Measurements from ENCODE around the gene ROMO1.
"Not testable (repeated sequence)": the region's sequence is repeated elsewhere in the genome, so short reads cannot be mapped to it uniquely, and the experiment has no call there.

The ROMO1 gene

GRCh38 chr20:35713120-35713519, 13.9 kb downstream of the ROMO1 start:
- DNase-seq, result not testable (repeated sequence)

DNA sequence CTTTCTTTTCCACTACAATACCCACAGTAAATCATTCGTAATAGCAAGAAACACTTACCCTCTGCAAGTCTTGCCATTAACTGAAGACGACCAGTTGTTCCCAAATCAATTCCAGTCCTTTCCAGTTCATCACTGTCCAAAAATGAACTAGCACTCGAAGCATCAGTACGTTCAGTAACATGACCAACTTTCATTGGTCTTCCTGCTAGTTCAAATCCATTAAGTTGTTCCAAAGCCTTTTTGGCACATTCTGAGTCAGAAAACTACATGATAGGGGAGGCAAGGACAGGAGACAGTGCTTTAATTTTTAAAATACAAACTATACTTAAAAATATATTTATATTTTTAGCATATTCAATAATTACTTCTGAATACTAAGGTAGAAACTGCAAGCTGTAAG, 14.9 kb downstream of the ROMO1 start:
- no peak for DNase-seq

DNA sequence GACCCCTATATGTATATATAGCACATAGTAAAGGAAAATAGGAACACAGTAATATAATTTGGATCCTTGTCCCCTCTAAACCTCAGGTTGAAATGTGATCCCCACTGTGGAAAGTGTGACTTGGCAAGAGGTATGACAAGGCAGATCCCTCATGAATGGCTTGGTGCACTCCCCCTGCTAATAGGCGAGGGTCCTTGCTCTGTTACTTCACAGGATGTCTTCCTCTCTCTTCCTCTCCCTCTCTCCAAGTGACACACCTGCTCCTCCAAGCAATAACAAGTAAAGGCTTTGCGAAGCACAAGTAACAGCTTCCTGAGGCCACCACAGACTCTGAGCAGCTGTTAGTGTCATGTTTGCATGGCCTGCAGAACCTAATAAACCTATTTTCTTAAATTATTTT, 16.4 kb downstream of the ROMO1 start:
- DNase-seq, result no peak

DNA sequence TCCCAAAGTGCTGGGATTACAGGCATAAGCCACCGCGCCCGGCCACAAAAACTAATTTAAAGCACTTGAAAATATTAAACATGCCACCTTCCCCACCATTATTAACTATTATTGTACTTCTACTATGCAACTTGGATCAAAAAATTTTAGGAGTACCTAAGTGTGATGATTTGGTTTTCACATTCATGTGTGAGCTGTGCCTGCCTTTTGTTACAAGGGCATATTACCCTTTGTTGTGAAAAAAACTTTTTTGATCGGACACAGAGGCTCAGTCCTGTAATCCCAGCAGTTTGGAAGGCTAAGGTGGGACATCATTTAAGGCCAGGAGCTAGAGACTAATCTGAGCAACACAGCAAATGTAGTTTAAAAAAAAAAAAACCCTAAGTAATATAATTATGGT, 17.1 kb downstream of the ROMO1 start:
- no peak for DNase-seq

DNA sequence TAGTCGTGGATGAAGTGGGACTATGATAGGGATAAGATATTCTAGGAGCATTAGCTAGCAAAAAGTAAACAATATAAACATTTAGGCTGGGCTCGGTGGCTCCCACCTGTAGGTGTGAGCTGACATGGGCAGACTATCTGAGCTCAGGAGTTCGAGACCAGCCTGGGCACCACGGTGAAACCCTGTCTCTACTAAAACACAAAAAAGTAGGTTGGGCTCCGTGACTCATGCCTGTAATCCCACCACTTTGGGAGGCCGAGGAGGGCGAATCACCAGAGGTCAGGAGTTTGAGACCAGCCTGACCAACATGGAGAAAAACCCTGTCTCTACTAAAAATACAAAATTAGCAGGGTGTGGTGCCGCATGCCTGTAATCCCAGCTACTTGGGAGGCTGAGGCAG, 19.1 kb downstream of the ROMO1 start:
- DNase-seq, result not testable (repeated sequence)

- no peak for DNase-seq
These were observed 19.9 kb downstream of the ROMO1 start for GRCh38 chr20:35718972-35719635.

- DNase-seq, result no peak
These were observed 20.5 kb downstream of the ROMO1 start for GRCh38 chr20:35719717-35720116.

- DNase-seq, result no peak
These were observed 21.2 kb downstream of the ROMO1 start for GRCh38 chr20:35720165-35721123.

- no peak for DNase-seq
These were observed 22.0 kb downstream of the ROMO1 start for GRCh38 chr20:35721219-35721618.

- DNase-seq, result no peak
These were observed 22.4 kb downstream of the ROMO1 start for GRCh38 chr20:35721621-35722020.

GRCh38 chr20:35723275-35723639, 24.1 kb downstream of the ROMO1 start:
- not testable (repeated sequence) for DNase-seq

DNA sequence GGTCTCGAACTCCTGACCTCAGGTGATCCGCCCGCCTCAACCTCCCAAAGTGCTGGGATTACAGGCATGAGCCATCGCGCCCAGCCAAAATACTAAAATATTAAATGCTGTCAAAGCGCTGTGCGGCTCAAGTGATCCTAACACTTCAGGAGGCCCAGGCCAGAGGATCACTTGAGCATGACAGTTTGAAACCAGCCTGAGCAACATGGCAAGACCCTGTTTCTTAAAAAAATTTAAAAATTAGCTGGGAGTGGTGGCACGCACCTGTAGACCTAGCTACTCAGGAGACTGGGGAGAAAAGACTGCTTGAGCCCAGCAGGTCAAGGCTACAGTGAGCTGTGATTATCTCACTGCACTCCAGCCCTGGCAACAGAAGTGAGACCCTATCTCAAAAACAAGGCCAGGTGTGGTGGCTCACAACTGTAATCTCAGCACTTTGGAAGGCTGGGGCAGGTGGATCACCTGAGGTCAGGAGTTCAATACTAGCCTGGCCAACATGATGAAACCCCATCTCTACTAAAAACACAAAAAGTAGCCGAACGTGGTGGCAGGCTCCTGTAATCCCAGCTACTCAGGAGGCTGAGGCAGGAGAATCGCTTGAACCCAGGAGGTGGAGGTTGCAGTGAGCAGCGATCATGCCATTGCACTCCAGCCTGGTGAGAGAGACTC, 24.6 kb downstream of the ROMO1 start:
- DNase-seq, result not testable (repeated sequence)

DNA sequence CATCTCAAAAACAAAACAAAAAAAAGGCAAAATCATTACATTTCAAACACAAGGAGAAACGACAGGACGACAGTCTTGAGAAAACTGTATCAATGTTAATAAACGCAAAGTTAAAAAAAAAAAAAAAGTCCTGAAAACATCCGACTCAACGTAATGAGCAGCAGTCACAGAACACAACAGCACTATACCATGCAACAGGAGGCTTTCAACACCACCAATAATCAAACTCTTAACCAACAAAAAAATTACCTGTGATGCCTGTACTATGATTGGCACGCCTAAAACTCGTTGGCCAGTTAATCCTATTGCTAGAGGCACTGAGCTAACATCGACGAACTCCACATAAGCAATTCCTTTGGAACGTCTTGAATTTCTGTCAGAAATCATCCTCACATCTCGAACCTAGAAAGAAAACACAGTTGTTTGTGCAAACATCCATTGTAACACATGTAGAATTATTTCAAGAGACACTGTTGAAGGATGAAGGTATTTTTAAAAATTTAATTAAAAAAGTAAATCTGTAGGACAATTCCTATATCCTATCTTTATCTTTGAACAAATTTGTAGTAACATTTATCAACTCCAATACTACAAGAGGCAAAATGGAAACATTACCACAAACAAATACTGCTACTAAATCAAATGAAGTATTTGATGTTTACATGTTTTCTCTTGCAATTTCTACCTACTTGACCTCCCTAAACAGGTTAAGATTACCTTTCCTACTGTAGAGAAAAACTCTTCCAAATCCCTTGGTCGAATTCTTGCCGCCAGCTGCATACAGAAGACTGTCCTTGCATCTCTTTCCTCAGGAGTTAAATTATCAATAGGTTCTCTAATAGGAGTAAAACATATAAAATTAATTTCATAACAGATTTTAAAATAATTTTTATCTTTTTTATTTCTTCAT, 25.4 kb downstream of the ROMO1 start:
- DNase-seq, result no peak

- DNase-seq, result no peak
These were observed 27.9 kb downstream of the ROMO1 start for GRCh38 chr20:35726842-35727711.

DNA sequence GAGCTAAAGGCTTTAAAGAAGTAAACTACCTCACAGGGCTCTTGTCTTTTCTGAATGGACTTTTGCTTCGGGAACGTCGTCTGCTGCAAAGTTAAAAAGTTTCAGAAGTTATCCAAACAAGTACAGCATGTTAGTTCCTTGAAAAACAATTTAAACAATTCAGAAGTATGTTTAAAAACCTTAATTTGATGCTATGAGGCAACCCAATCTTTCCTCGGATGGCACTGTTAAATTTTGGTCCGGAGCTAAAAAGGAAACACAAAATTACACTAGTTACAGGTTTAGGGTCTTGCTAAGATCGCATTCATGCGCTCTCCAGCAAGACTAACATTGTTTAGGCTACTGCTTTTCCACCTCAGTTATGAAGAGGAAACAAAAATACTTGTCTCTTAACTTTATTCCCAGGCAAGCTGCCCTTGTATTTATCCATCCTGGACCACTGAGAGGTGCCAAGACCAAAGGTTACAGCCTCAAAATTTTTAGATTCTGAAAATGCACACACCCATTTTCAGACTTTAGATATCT, 30.1 kb downstream of the ROMO1 start:
- no peak for DNase-seq

DNA sequence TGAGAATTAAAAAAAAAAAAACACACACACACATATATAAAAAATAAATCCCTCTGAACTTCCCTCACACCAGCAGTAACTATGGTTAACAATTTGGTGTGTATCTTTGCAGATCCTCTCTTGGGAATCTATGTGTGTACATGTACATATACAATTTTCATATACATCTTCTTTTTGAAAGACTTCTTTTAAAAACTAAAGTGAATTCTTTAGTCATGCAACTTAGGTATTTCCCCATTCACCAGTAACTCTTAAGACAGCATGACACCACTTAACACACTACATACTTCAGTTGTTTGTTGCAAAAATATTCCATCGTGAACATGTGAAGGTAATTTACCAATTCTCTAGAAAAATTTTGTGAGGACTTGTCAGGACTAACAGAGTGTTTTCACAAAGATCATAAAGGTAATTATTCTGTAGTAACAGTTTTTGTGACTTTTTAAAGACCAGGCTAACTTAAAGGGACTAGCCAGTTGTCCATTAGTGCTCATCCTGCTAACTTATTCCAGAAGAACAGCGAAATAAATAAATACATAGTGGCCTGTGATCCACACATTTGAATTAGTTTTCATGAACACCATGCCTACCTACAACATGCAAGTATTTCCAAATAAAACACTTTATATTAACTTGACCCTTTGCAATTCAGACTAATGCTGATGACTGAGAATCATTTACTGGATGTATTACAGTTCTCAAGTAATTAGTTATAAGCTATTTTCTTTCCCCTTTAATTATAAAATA, 30.8 kb downstream of the ROMO1 start:
- no peak for DNase-seq

GRCh38 chr20:35730583-35731468, 31.6 kb downstream of the ROMO1 start:
- no peak for DNase-seq

DNA sequence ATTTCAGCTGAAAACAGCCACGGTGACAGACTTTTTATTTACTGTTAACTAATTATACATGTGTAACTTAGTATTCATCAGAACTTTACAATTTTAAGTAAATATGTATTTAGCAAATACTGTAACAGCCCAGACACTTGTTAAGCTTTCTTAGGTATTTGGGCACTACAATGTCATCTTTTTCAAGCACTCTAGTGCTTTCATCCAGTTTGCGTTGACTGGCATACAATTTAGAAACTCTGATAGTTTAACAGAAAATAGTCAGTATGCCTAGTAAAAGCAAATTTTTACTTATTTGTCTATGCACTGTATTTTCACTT, 32.2 kb downstream of the ROMO1 start:
- DNase-seq, result no peak

DNA sequence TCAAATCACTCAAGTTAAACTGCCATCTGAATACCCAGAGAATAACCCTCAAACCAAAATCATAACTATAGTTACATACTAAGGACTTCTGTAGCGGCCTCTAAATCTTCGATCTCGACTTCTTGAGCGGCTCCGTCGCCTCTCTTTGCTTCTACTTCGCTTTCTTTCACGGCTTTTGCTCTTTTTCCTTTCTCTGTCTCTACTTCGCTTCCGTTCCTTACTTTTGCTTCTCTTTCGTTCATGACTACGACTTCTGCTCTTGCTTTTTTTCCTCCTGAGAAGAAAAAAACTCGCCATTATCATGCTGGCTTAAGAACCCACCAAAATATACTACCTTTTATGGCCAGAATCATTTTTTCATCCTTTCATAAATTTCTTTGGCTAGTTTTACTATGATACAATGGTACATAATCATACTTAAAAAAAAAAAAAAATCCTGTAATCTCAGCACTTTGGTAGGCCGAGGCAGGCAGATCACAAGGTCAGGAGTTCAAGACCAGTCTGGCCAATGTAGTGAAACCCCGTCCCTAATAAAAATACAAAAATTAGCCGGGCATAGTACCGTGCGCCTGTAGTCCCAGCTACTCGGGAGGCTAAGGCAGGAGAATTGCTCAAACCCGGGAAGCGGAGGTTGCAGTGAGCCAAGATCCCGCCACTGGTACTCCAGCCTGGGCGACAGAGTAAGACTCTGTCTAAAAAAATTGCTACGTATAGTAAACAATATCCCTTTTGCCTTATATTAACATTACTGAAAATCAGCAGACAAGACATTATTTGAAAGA, 32.8 kb downstream of the ROMO1 start:
- no peak for DNase-seq
